Measurements from ENCODE around the gene RPS6KA5.

RPS6KA5 gene

GRCh38 chr14:90803249-90803648 is 257.2 kb downstream of the RPS6KA5 start:
- FAIRE-seq = no peak

GRCh38 chr14:90799420-90799819 is 261.0 kb downstream of the RPS6KA5 start:
- no peak for FAIRE-seq

- FAIRE-seq = no peak
Observed at GRCh38 chr14:90797919-90798318, 262.5 kb downstream of the RPS6KA5 start.
